SK-N-SH (cell line): ENCODE data around the gene KCTD7.
"Not testable (repeated sequence)": the region's sequence is repeated elsewhere in the genome, so short reads cannot be mapped to it uniquely, and the experiment has no call there.

Experiments
- EP300 ChIP-seq, 2 experiments: IDR thresholded peaks; 2 replicates each; pipeline versions ENCODE4 v1.4.0 to v1.6.1; 2012; ENCODE audit warnings: borderline replicate concordance in 1 of 2, low read depth in 1 of 2, low read length in 1 of 2
- GABPA ChIP-seq: IDR thresholded peaks from 2 replicates; pipeline ENCODE4 v1.4.0; 2012; ENCODE audit warnings: low read depth, mild to moderate bottlenecking
- MAX ChIP-seq: IDR thresholded peaks from 2 replicates; pipeline ENCODE4 v1.4.0; 2012; ENCODE audit warnings: low read depth
- POLR2AphosphoS5 ChIP-seq: IDR thresholded peaks from 2 replicates; pipeline ENCODE4 v1.6.1; 2012; ENCODE audit warnings: low read depth, low read length
- REST ChIP-seq: IDR thresholded peaks from 2 replicates; pipeline ENCODE4 v1.6.1; 2012; ENCODE audit warnings: mild to moderate bottlenecking, low read depth, low read length, moderate library complexity
- SMC3 ChIP-seq: IDR thresholded peaks from 2 replicates; pipeline ENCODE4 v1.6.1; 2012; ENCODE audit warnings: low read depth, low read length, improper control_type of control experiment
- TAF1 ChIP-seq: IDR thresholded peaks from 2 replicates; pipeline ENCODE4 v1.6.1; 2012; ENCODE audit warnings: low read depth, mild to moderate bottlenecking, low read length, moderate library complexity, borderline replicate concordance
- ZBTB33 ChIP-seq: IDR thresholded peaks from 2 replicates; pipeline ENCODE4 v1.4.0; 2012; ENCODE audit warnings: low read depth, borderline replicate concordance
- TF ChIP-seq, protein P1 (sequence below): fragments of 200-600 bp; sonication (generic); IDR thresholded peaks from 2 replicates; pipeline ENCODE4 v1.6.1; 2017; ENCODE audit warnings: antibody characterized with exemption, mild to moderate bottlenecking, moderate library complexity

GRCh38 chr7:66653719-66654274 lies 25.1 kb downstream of the KCTD7 start:
- not testable (repeated sequence) for TF ChIP-seq EP300 (IDR thresholded peaks at IDR 0.05; ENCODE audit: borderline replicate concordance in 1 of 2, low read depth in 1 of 2, low read length in 1 of 2); POLR2AphosphoS5; TAF1; SMC3; ZBTB33; REST; MAX; GABPA
- TF ChIP-seq, protein P1, sequence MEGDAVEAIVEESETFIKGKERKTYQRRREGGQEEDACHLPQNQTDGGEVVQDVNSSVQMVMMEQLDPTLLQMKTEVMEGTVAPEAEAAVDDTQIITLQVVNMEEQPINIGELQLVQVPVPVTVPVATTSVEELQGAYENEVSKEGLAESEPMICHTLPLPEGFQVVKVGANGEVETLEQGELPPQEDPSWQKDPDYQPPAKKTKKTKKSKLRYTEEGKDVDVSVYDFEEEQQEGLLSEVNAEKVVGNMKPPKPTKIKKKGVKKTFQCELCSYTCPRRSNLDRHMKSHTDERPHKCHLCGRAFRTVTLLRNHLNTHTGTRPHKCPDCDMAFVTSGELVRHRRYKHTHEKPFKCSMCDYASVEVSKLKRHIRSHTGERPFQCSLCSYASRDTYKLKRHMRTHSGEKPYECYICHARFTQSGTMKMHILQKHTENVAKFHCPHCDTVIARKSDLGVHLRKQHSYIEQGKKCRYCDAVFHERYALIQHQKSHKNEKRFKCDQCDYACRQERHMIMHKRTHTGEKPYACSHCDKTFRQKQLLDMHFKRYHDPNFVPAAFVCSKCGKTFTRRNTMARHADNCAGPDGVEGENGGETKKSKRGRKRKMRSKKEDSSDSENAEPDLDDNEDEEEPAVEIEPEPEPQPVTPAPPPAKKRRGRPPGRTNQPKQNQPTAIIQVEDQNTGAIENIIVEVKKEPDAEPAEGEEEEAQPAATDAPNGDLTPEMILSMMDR = not testable (repeated sequence)
